IPS-20b (cell line): Measurements from ENCODE around the gene TMEM245.

ENCODE experiments used
- H3K27ac ChIP-seq: one replicate; pipeline ENCODE4 v1.5.1; 2013; ENCODE audit warnings: low read length
- H3K27me3 ChIP-seq: 2 replicates; pipeline ENCODE4 v1.6.1; 2013; ENCODE audit warnings: mild to moderate bottlenecking, low read length, inconsistent platforms; ENCODE audit not compliant: insufficient read depth
- H3K36me3 ChIP-seq: 2 replicates; pipeline ENCODE4 v1.6.1; 2013; ENCODE audit warnings: low read depth, mild to moderate bottlenecking, inconsistent platforms, low read length, moderate library complexity; ENCODE audit not compliant: insufficient read depth
- H3K4me1 ChIP-seq: 2 replicates; pipeline ENCODE4 v1.6.1; 2013; ENCODE audit warnings: mild to moderate bottlenecking, control low read depth, inconsistent platforms, low read length, moderate library complexity; ENCODE audit not compliant: insufficient read depth
- H3K4me3 ChIP-seq: 2 replicates; pipeline ENCODE4 v1.5.1; 2013; ENCODE audit warnings: mild to moderate bottlenecking, low read length, inconsistent platforms
- H3K9ac ChIP-seq: 2 replicates; pipeline ENCODE4 v1.6.1; 2013; ENCODE audit warnings: low read depth, mild to moderate bottlenecking, inconsistent platforms, low read length, moderate library complexity
- H3K9me3 ChIP-seq: 2 replicates; pipeline ENCODE4 v1.6.1; 2013; ENCODE audit warnings: mild to moderate bottlenecking, low read depth, low read length, inconsistent platforms; ENCODE audit not compliant: insufficient read depth

The TMEM245 gene

DNA sequence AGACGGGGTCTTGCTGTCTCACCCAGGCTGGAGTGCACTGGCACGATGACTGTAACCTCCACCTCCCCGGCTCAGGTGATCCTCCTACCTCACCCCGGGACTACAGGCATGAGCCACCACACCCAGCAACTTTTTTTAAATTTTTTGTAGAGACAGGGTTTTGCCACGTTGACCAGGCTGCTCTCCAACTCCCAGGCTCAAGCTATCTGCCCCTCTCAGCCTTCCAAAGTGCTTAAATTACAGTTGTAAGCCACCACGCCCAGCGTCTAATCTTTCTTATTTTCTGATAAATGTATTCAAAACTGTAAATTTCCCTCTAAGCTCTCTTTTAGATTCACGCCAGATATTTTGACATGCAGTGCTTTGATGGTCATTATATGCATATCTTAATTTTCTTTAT lies 37.0 kb upstream of the TMEM245 start:
- Histone ChIP-seq H3K9me3 (peaks cover 20% of the 10 kb centered on the region), H3K4me1 (no peaks in the 10 kb centered on the region), H3K27ac (no peak overlapping the region), H3K27me3 (no peaks in the 10 kb centered on the region), H3K36me3 (no peaks in the 10 kb centered on the region), H3K9ac (no peak overlapping the region), H3K4me3 (no peak overlapping the region)

DNA sequence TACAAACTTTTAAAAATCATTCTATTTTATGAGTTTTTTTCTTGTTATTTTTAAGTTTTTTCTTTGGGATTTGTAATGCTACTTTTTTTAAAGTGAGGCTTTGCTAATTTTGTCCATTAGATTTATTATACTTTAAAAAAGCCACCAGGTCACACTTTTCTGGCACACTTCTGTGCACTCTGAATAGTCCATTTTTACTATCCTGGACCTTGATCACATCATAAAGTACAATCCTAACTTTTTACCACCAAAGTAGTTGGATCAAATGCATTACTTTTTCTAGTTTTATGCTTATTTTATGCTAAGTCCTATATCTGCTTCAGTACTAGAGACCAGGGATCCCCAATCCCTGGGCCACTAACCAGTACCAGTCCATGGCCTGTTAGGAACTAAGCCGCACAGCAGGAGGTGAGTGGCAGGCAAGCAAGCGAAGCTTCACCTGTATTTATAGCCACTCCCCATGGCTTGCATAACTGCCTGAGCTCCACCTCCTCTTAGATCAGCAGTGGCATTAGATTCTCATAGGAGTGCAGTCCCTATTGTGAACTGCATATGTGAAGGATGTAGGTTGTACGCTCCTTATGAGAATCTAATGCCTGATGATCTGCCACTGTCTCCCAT lies 31.3 kb upstream of the TMEM245 start:
- Histone ChIP-seq H3K9ac (no peak overlapping the region), H3K4me1 (no peaks in the 10 kb centered on the region), H3K27me3 (no peaks in the 10 kb centered on the region), H3K27ac (no peak overlapping the region), H3K36me3 (no peaks in the 10 kb centered on the region), H3K4me3 (no peak overlapping the region), H3K9me3 (peaks cover 22% of the 10 kb centered on the region)

DNA sequence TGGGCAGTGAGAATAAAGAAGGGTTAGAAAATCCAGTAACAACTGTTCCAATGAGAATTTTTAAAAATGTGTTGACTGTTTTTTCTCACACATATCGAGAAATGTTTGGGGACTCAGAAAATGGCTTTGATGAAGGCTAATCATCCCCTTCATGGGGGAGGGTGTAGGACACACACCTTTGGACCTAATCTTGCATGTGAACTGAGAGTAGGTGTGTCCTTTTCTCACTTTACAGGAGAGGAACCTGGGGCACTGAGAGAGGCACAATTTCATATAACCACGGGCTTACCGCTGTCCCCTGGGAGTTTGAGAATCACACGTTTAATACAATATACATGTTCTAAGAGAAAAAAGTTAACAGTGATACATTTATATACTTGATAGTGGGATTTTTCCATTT lies 30.0 kb upstream of the TMEM245 start:
- no peak overlapping the region for H3K9ac ChIP-seq
- H3K27ac ChIP-seq: no peak overlapping the region
- H3K36me3 ChIP-seq: no peaks in the 10 kb centered on the region
- no peaks in the 10 kb centered on the region for H3K27me3 ChIP-seq
- H3K9me3 ChIP-seq: peaks cover 22% of the 10 kb centered on the region
- no peaks in the 10 kb centered on the region for H3K4me1 ChIP-seq
- no peak overlapping the region for H3K4me3 ChIP-seq

DNA sequence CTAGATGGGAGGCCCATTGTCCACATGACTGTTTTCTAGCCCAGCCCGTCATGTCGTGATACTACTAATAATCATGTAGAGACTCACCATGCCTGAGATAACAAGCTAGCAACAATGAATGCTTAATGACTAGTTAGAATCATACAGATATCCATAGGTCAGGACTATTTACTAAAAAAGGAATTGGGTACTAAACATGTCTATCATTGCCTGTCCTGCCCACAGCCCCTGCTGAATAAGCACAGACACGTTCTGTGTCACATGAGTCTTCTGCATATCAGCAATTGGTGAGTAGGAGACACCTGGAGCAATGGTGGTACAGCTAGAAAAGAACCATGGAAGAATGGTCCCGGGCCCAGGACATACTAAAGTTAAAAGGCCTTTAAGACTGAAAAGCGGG lies 29.3 kb upstream of the TMEM245 start:
- Histone ChIP-seq H3K4me3 (no peak overlapping the region), H3K27me3 (no peaks in the 10 kb centered on the region), H3K9me3 (peaks cover 20% of the 10 kb centered on the region), H3K36me3 (no peaks in the 10 kb centered on the region), H3K9ac (no peak overlapping the region), H3K27ac (no peak overlapping the region), H3K4me1 (no peaks in the 10 kb centered on the region)

DNA sequence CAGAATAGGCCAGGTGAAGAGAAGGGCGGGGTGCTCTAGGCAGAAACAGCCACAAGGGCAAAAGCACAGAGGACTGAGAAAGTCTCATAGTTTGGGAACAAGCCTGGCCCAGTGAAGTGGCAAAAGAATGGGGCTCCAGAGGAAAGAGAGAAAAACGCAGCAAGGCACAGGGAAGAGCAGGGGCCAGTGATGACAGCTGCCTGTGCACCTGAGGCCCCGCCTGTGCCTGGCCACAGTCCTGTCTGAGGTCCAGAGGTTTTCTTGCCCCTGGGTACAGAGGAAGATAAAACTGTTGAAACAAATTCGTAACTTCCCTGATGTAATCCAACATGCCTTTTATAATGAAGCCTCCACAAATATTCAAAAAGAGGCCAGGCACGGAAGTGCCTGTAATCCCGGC lies 25.3 kb upstream of the TMEM245 start:
- Histone ChIP-seq H3K9ac (no peak overlapping the region), H3K36me3 (no peaks in the 10 kb centered on the region), H3K4me3 (no peak overlapping the region), H3K27me3 (no peaks in the 10 kb centered on the region), H3K9me3 (no peaks in the 10 kb centered on the region), H3K4me1 (no peaks in the 10 kb centered on the region), H3K27ac (no peak overlapping the region)

DNA sequence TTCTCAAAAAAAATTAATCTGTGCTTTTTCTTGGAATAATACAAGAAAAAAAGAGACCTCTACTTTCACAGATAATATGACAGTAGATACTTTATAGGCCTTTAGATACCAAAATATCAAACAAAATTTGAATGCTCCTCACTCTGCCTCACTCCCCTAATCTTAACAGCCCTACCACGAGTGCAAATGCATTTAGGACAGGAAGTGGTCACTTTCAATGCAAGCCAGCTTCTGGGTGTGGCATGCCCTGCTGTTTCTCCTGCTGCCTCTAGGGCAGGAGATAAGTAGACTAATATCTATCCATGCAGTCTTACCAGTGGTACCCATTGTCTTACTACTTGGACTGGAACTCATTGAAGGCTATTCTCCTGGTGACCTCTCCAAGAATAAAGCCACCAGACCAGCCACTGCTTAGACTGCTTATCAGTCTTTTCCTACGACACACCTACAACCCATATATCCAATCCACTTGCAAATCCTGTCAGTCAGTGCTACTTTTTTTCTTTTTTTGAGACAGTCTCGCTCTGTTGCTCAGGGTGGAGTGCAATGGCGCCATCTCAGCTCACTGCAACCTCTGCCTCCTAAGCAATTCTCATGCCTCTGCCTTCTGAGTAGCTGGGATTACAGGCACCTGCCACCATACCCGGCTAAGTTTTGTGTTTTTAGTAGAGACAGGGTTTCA lies 24.3 kb upstream of the TMEM245 start:
- H3K9me3 ChIP-seq: no peaks in the 10 kb centered on the region
- H3K4me1 ChIP-seq: no peaks in the 10 kb centered on the region
- no peaks in the 10 kb centered on the region for H3K27me3 ChIP-seq
- H3K27ac ChIP-seq: no peak overlapping the region
- no peak overlapping the region for H3K4me3 ChIP-seq
- H3K9ac ChIP-seq: no peak overlapping the region
- H3K36me3 ChIP-seq: no peaks in the 10 kb centered on the region

DNA sequence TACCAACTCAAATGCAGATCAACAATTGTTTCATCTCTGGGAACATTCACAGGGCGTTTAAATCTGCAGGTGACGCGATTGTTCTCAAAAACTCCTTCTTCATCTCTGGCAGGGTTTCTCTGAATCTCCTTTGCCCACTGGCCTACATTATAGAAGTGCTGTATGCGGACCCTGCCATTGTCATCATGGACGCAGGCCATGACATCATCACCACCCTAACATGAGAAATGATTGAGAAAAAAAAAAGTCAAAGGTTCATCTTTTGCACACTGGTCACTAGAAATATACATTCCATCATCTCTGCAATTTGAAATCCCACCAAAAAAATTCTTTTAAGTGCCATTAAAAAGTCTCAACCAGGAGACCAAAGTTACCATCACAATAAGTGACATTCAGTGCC lies 21.6 kb upstream of the TMEM245 start:
- no peaks in the 10 kb centered on the region for H3K4me1 ChIP-seq
- no peaks in the 10 kb centered on the region for H3K27me3 ChIP-seq
- H3K9me3 ChIP-seq: no peaks in the 10 kb centered on the region
- H3K36me3 ChIP-seq: no peaks in the 10 kb centered on the region
- H3K9ac ChIP-seq: no peak overlapping the region
- H3K4me3 ChIP-seq: no peak overlapping the region
- no peak overlapping the region for H3K27ac ChIP-seq

DNA sequence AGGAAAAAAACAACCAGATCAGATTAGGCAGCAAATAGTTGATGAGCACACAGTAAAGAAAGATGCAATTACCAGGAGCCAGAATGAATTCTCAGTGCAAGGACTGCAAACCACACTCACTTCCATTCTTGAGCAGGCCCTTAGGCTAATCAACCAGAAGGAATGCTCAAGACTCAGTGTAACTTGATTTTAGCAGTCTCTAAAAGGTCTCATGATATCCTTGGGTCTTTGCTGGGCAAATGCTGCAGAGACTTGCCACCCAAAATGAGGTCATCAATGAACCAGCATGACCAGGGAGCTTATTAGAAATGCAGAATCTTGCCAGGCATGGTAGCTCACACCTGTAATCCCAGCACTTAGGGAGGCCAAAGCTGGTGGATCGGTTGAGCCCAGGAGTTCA lies 20.1 kb upstream of the TMEM245 start:
- H3K27me3 ChIP-seq: no peaks in the 10 kb centered on the region
- no peak overlapping the region for H3K4me3 ChIP-seq
- no peaks in the 10 kb centered on the region for H3K9me3 ChIP-seq
- no peaks in the 10 kb centered on the region for H3K4me1 ChIP-seq
- H3K27ac ChIP-seq: no peak overlapping the region
- no peaks in the 10 kb centered on the region for H3K36me3 ChIP-seq
- no peak overlapping the region for H3K9ac ChIP-seq

DNA sequence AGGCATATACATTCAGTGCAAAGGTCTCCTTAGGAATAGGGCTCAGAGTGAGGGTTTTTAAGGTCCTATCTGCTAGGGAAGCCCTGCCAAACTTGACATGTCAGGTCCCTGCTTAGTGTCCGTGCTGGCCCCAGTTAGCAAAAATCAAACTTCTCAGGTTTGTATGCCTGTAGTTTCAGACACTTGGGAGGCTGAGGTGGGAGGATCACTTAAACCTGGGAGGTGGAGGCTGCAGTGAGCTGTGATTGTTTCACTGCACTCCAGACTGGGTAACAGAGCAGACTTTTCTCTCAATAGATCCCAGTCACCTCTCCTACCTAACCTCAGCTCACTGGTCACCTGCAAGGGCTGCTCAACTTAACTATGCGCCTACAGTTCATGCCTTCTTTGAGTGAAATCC lies 18.7 kb upstream of the TMEM245 start:
- Histone ChIP-seq H3K9me3 (no peaks in the 10 kb centered on the region), H3K27me3 (no peaks in the 10 kb centered on the region)

DNA sequence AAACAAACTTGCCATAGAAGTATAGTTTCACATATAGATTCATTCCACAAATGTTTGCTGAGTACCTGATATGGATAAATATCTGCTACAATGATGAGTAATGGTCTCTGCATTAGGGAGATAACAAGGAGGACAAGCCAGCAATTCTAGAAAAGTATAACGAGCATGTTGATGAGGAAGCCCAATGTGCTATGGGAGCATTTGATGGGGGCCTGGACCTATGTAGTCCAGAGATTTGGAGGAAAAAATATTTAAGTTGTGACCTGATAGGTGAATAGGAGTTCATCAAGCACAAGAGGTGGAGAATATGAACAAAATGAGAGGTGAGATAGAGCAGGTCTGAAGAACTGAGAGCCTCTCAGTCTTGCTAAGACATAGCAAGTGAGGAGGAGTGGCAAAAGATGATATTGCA lies 14.4 kb upstream of the TMEM245 start:
- Histone ChIP-seq H3K9me3 (no peaks in the 10 kb centered on the region), H3K27ac (no peak overlapping the region), H3K9ac (no peak overlapping the region), H3K36me3 (no peaks in the 10 kb centered on the region), H3K4me1 (no peaks in the 10 kb centered on the region), H3K27me3 (no peaks in the 10 kb centered on the region), H3K4me3 (no peak overlapping the region)

More for the DNA sequence above, 18.7 kb upstream of the TMEM245 start:
- no peak overlapping the region for H3K9ac ChIP-seq
- no peak overlapping the region for H3K4me3 ChIP-seq
- H3K4me1 ChIP-seq: no peaks in the 10 kb centered on the region
- no peak overlapping the region for H3K27ac ChIP-seq
- H3K36me3 ChIP-seq: no peaks in the 10 kb centered on the region

DNA sequence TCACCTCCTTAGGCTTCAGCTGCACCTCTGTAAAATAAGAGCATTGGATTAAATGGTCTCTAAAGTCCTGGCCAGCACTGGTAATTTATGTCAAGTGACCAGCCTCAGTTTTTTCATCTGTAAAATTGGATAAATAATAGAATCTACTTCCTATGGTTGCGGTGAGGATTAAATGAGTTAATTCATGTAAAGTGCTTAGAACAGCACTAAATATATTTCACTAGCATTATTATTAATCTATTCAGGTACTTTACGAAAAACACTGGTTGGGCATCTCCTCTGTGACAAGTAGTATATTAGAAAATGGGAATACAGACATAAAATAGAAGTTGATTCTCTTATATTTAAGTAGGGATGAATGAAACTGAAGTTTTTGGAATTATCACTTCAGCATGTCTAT lies 13.8 kb upstream of the TMEM245 start:
- Histone ChIP-seq H3K9me3 (no peaks in the 10 kb centered on the region), H3K4me3 (no peak overlapping the region), H3K9ac (no peak overlapping the region), H3K27me3 (no peaks in the 10 kb centered on the region), H3K4me1 (no peaks in the 10 kb centered on the region), H3K36me3 (no peaks in the 10 kb centered on the region), H3K27ac (no peak overlapping the region)

DNA sequence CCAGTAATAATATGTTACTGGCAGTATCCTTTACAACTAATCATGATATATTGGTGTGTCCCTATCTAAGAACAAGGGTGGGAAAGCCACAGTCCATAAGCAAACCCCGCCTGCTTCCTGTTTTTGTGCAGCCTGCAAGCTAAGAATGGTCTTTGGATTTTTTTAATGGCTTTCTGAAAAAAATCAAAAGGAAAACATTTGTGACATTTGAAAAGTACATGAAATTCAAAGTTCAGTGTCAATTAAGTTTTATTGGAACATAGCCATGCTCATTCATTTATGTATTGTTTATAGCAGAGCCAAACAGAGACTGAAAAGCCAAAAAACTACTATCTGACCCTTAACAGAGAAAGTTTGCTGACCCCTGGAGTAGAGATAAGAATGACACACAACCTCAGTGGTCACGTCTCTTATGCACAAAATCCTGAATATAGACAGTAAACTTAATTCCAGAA lies 12.8 kb upstream of the TMEM245 start:
- no peak overlapping the region for H3K9ac ChIP-seq
- H3K36me3 ChIP-seq: no peaks in the 10 kb centered on the region
- no peak overlapping the region for H3K27ac ChIP-seq
- no peaks in the 10 kb centered on the region for H3K9me3 ChIP-seq
- no peaks in the 10 kb centered on the region for H3K4me1 ChIP-seq
- no peaks in the 10 kb centered on the region for H3K27me3 ChIP-seq
- H3K4me3 ChIP-seq: no peak overlapping the region
